HCT116 (cell line): ENCODE results near the gene SRP54.

Experiments
- EZH2 ChIP-seq: fragments of 200-600 bp; sonication (generic); IDR thresholded peaks from 2 replicates; pipeline ENCODE4 v1.6.1; 2017; ENCODE audit warnings: antibody characterized with exemption, mixed run types
- TCF7L2 ChIP-seq: IDR thresholded peaks from 2 replicates; pipeline ENCODE4 v1.7.0; 2011; ENCODE audit warnings: borderline replicate concordance, inconsistent platforms; ENCODE audit not compliant: insufficient read depth, insufficient read length; ENCODE audit errors: extremely low read depth

GRCh38 chr14:35073486-35073885, 90.7 kb downstream of the SRP54 start:
- TF ChIP-seq TCF7L2 = no peak
- no peak for TF ChIP-seq EZH2
